H1 (cell line): ENCODE results near the gene RASAL1. TPM values are rescaled to one million over a fixed set of nuclear protein-coding genes. Genes with fewer than 3 reads are reported as not detected.

Source experiments
- CTCF ChIA-PET: fragments of 300-600 bp; sonication (Branson Sonifier 250); formaldehyde crosslinking; loops from one replicate; lab custom pipeline; 2021; ENCODE audit not compliant: partially characterized antibody; lab: Charles Lee
- POLR2A ChIA-PET: fragments of 300-600 bp; sonication (Branson Sonifier 250); formaldehyde crosslinking; loops from one replicate; lab custom pipeline; 2021; ENCODE audit warnings: inconsistent platforms; ENCODE audit not compliant: partially characterized antibody; lab: Charles Lee
- DNase-seq, 2 experiments: peaks; one replicate each; pipeline versions ENCODE4 v3.0.0 to v3.0.0-alpha.2; 2010 to 2022; ENCODE audit warnings: low spot score in 2 of 2, low read depth in 1 of 2, mixed read lengths in 1 of 2
- FAIRE-seq: peaks from 2 replicates; lab custom pipeline; 2011; peaks lifted over from hg19 to GRCh38; lab: Jason Lieb, UNC
- H2AFZ ChIP-seq: 2 replicates; pipeline ENCODE4 v1.8.1; 2012; ENCODE audit warnings: low read length, inconsistent platforms
- H2AK5ac ChIP-seq: 2 replicates; pipeline ENCODE4 v1.6.1; 2013; ENCODE audit warnings: low read depth, low read length
- H2BK120ac ChIP-seq: replicated peaks from 2 replicates; pipeline ENCODE3; 2013; ENCODE audit warnings: low read depth, low read length, inconsistent platforms
- H2BK12ac ChIP-seq: 2 replicates; pipeline ENCODE4 v1.6.1; 2013; ENCODE audit warnings: low read depth, low read length
- H2BK15ac ChIP-seq: 2 replicates; pipeline ENCODE4 v1.6.1; 2013; ENCODE audit warnings: low read length
- H2BK20ac ChIP-seq: 2 replicates; pipeline ENCODE4 v1.6.1; 2013; ENCODE audit warnings: low read length
- H2BK5ac ChIP-seq: 2 replicates; pipeline ENCODE4 v1.6.1; 2013; ENCODE audit warnings: low read depth, low read length
- H3K14ac ChIP-seq: 2 replicates; pipeline ENCODE4 v1.6.1; 2013; ENCODE audit warnings: inconsistent platforms; ENCODE audit not compliant: insufficient read length
- H3K18ac ChIP-seq: 2 replicates; pipeline ENCODE4 v1.6.1; 2013; ENCODE audit warnings: low read length; ENCODE audit errors: extremely low read depth
- H3K23ac ChIP-seq: 2 replicates; pipeline ENCODE4 v1.6.1; 2013; ENCODE audit warnings: inconsistent platforms; ENCODE audit not compliant: insufficient read length
- H3K23me2 ChIP-seq: 2 replicates; pipeline ENCODE4 v1.6.1; 2013; ENCODE audit warnings: low read depth, low read length
- H3K27ac ChIP-seq: 2 replicates; pipeline ENCODE4 v1.6.1; 2011; ENCODE audit warnings: low read depth, low read length, inconsistent platforms
- H3K27me3 ChIP-seq, 4 experiments: replicated peaks in 1 of 4; 1 replicate in 1 of 4; 2 replicates in 3 of 4; pipeline versions ENCODE4 v1.6.1 to v1.8.1; 2011 to 2013; ENCODE audit warnings: low read length in 3 of 4, mild to moderate bottlenecking in 3 of 4, inconsistent platforms in 2 of 4, mixed read lengths in 2 of 4, moderate library complexity in 1 of 4; ENCODE audit not compliant: control insufficient read depth in 3 of 4, insufficient read depth in 3 of 4; ENCODE audit errors: extremely low read depth in 1 of 4
- H3K36me3 ChIP-seq, 4 experiments: 2 replicates each; pipeline versions ENCODE4 v1.6.1 to v1.8.1; 2011 to 2013; ENCODE audit warnings: mild to moderate bottlenecking in 4 of 4, low read length in 3 of 4, moderate library complexity in 2 of 4, control low read depth in 1 of 4, inconsistent platforms in 1 of 4; ENCODE audit not compliant: insufficient read depth in 4 of 4, control insufficient read depth in 2 of 4
- H3K4ac ChIP-seq: replicated peaks from 2 replicates; pipeline ENCODE3; 2013; ENCODE audit warnings: low read length, low read depth, mixed read lengths, inconsistent platforms; ENCODE audit not compliant: insufficient read length
- H3K4me1 ChIP-seq, 4 experiments: replicated peaks in 1 of 4; 1 replicate in 1 of 4; 2 replicates in 3 of 4; pipeline versions ENCODE4 v1.6.1 to v1.8.1; 2011 to 2013; ENCODE audit warnings: low read length in 3 of 4, inconsistent platforms in 2 of 4, mixed read lengths in 1 of 4; ENCODE audit not compliant: insufficient read depth in 4 of 4, control insufficient read depth in 3 of 4
- H3K4me2 ChIP-seq, 2 experiments: 2 replicates each; pipeline versions ENCODE4 v1.6.1 to v1.8.1; 2011 to 2013; ENCODE audit warnings: low read depth in 2 of 2, low read length in 2 of 2, control low read depth in 1 of 2, inconsistent platforms in 1 of 2, mild to moderate bottlenecking in 1 of 2; ENCODE audit not compliant: insufficient read depth in 1 of 2
- H3K4me3 ChIP-seq, 4 experiments: fragments of 200-600, 300-600 bp in 1 of 4; sonication (generic), shearing (Covaris generic), sonication (Bioruptor Twin) in 1 of 4; 2 replicates each; pipeline versions ENCODE4 v1.5.1 to v1.8.1; 2011 to 2016; ENCODE audit warnings: low read length in 4 of 4, low read depth in 3 of 4, control low read depth in 2 of 4, inconsistent platforms in 2 of 4, mild to moderate bottlenecking in 2 of 4, mixed read lengths in 1 of 4, moderate library complexity in 1 of 4; ENCODE audit not compliant: insufficient read depth in 2 of 4; ENCODE audit errors: extremely low read depth in 1 of 4
- H3K56ac ChIP-seq: replicated peaks from 2 replicates; pipeline ENCODE3; 2013; ENCODE audit warnings: low read depth, mild to moderate bottlenecking, mixed read lengths, low read length, inconsistent platforms; ENCODE audit not compliant: insufficient read length
- H3K79me1 ChIP-seq: 2 replicates; pipeline ENCODE4 v1.6.1; 2013; ENCODE audit warnings: low read depth, low read length, control low read depth
- H3K79me2 ChIP-seq, 2 experiments: 2 replicates each; pipeline versions ENCODE4 v1.6.1 to v1.8.1; 2012 to 2013; ENCODE audit warnings: low read length in 2 of 2, mild to moderate bottlenecking in 2 of 2, inconsistent platforms in 1 of 2; ENCODE audit not compliant: insufficient read depth in 2 of 2, control insufficient read depth in 1 of 2
- H3K9ac ChIP-seq, 4 experiments: replicated peaks in 1 of 4; 1 replicate in 1 of 4; 2 replicates in 3 of 4; pipeline versions ENCODE4 v1.6.1 to v1.8.1; 2011 to 2013; ENCODE audit warnings: low read depth in 3 of 4, low read length in 3 of 4, control low read depth in 2 of 4, mild to moderate bottlenecking in 2 of 4, moderate library complexity in 2 of 4, inconsistent platforms in 1 of 4; ENCODE audit errors: extremely low read depth in 1 of 4
- H3K9me3 ChIP-seq, 2 experiments: 2 replicates each; pipeline versions ENCODE4 v1.6.1 to v1.8.1; 2012 to 2013; ENCODE audit warnings: mild to moderate bottlenecking in 2 of 2, moderate library complexity in 2 of 2, control low read depth in 1 of 2, inconsistent platforms in 1 of 2, low read depth in 1 of 2, low read length in 1 of 2, mixed read lengths in 1 of 2; ENCODE audit not compliant: insufficient read depth in 2 of 2
- H4K20me1 ChIP-seq, 2 experiments: replicated peaks in 1 of 2; 2 replicates each; pipeline versions ENCODE3 to v1.8.1; 2011 to 2013; ENCODE audit warnings: inconsistent platforms in 2 of 2, low read length in 2 of 2, mild to moderate bottlenecking in 1 of 2; ENCODE audit not compliant: insufficient read depth in 2 of 2, control insufficient read depth in 1 of 2
- H4K5ac ChIP-seq: 2 replicates; pipeline ENCODE4 v1.6.1; 2013; ENCODE audit warnings: low read length, low read depth, mixed read lengths, inconsistent platforms; ENCODE audit not compliant: insufficient read length
- H4K8ac ChIP-seq: 2 replicates; pipeline ENCODE4 v1.8.0; 2013; ENCODE audit warnings: mild to moderate bottlenecking, moderate library complexity, low read length, inconsistent platforms; ENCODE audit not compliant: insufficient read depth; ENCODE audit errors: extremely low read depth
- H4K91ac ChIP-seq: replicated peaks from 2 replicates; pipeline ENCODE3; 2013; ENCODE audit warnings: low read length, mixed read lengths, inconsistent platforms; ENCODE audit not compliant: insufficient read length
- ASH2L ChIP-seq: fragments of 200-600, 300-600 bp; sonication (generic); IDR thresholded peaks from one replicate; pipeline ENCODE4 v1.7.1; 2017; ENCODE audit warnings: low read length
- CEBPB ChIP-seq: IDR thresholded peaks from 2 replicates; pipeline ENCODE4 v1.6.1; 2012; ENCODE audit warnings: low read depth, low read length
- KDM1A ChIP-seq: fragments of 200-600, 300-600 bp; sonication (generic); IDR thresholded peaks from 2 replicates; pipeline ENCODE4 v1.7.1; 2016; ENCODE audit warnings: mild to moderate bottlenecking, low read length, borderline replicate concordance
- YY1 ChIP-seq: IDR thresholded peaks from 2 replicates; pipeline ENCODE4 v1.6.1; 2011; ENCODE audit warnings: low read depth, mild to moderate bottlenecking, low read length
- WGBS, 2 experiments: shearing (Covaris generic) in 1 of 2; methylation state at CpG; one replicate each; pipeline versions ENCODE4 v1.1.6 to v1.1.7; 2013 to 2015; ENCODE audit warnings: low lambda C conversion rate in 2 of 2, mixed read lengths in 2 of 2, inconsistent platforms in 1 of 2, low coverage in 1 of 2, missing lambda C conversion rate in 1 of 2; ENCODE audit not compliant: insufficient replicate concordance in 2 of 2, insufficient coverage in 1 of 2, insufficient read length in 1 of 2; ENCODE audit errors: extremely low coverage in 1 of 2, missing lambda C conversion rate in 1 of 2; 5-methylcytosine and 5-hydroxymethylcytosine counted together
- polyA plus RNA-seq, 7 experiments: library from polyadenylated mRNA; depleted of rRNA in 3 of 7; stranded (reverse) in 5 of 7; unstranded in 2 of 7; fragments of >200 nt in 5 of 7; fragments of 200-250 nt in 2 of 7; gene quantifications; 1 replicate in 5 of 7; 2 replicates in 1 of 7; 4 replicates in 1 of 7; pipeline versions ENCODE4 v1.2.1 to v1.2.3, GENCODE V29; 2011 to 2013; ENCODE audit warnings: missing spikeins in 2 of 7, mixed read lengths in 2 of 7
- total RNA-seq: library from RNA; stranded (reverse); fragmentation: NEBNext Ultra II Directional; extraction: Animal tissue kit (Norgen Biotek cat#: 25700); gene quantifications from 2 replicates; pipeline ENCODE4 v1.2.1, GENCODE V29; 2021

The RASAL1 gene
- total and polyA plus RNA-seq, 2 of the 8 experiments (the other 6 are each of a cell fraction or from before 2014, with no cell fraction given) = 3.7 to 5.0 TPM

GRCh38 chr12:113119980-113120669, 15.4 kb downstream of the RASAL1 start:
- Histone ChIP-seq H4K8ac (no peak overlapping the region), H2BK5ac (no peak overlapping the region), H4K91ac (no peak overlapping the region), H3K27ac (no peak overlapping the region), H3K79me1 (no peaks in the 10 kb centered on the region; the same call in 1 of the 2 replicates), H3K4me2 (no peak overlapping the region), H2AK5ac (no peak overlapping the region), H3K9ac (no peak overlapping the region), H2BK120ac (no peak overlapping the region), H3K4me3 (no peak overlapping the region), H4K20me1 (no peaks in the 10 kb centered on the region), H3K56ac (no peak overlapping the region), H3K23me2 (no peaks in the 10 kb centered on the region), H3K36me3 (no peaks in the 10 kb centered on the region), H3K79me2 (no peaks in the 10 kb centered on the region), H3K4me1 (no peaks in the 10 kb centered on the region), H2BK12ac (no peak overlapping the region), H3K27me3 (no peaks in the 10 kb centered on the region), H2BK15ac (no peak overlapping the region), H3K9me3 (no peaks in the 10 kb centered on the region), H3K14ac (no peak overlapping the region), H4K5ac (no peak overlapping the region), H2BK20ac (no peak overlapping the region), H3K18ac (no peak overlapping the region), H3K4ac (no peak overlapping the region), H2AFZ (no peak overlapping the region), H3K23ac (no peak overlapping the region)
- 71% methylated on average over 4 of the region's 4 CpGs; no CpG with 5 or more reads in 1 of the 2 experiments for WGBS, 2 experiments
- TF ChIP-seq KDM1A (peak; percentile 84), YY1 (no peak), ASH2L (no peak), CEBPB (no peak)
- ChIA-PET POLR2A (interaction anchor here (0.7 to 3.1 kb wide), 6 partner anchors 10 to 35 kb away, joined by 3 to 14 read pairs (median 5); no protein-coding TSS in a partner anchor), CTCF (interaction anchor here (1.0 to 4.0 kb wide), 15 partner anchors 8 to 127 kb away, joined by 3 to 36 read pairs (median 4); partner anchors contain the start of gene RASAL1)
- no peak for FAIRE-seq
- DNase-seq = no peak
